ENCODE results near the gene ZYG11A. TPM values are rescaled to one million over a fixed set of nuclear protein-coding genes. Genes with fewer than 3 reads are reported as not detected.

Gene ZYG11A
- total and polyA plus RNA-seq, 4 experiments from 2014 or later = 0.03 TPM; not detected in 3

GRCh38 chr1:52917156-52917555 lies 74.6 kb downstream of the ZYG11A start:
- Mint-ChIP-seq H3K36me3 (peaks cover 7 to 8% of the 10 kb centered on the region in 2 donors), H3K4me1 (peaks cover 25 to 35% (median 27%) of the 10 kb centered on the region in 4 donors), H3K9me3 (no peaks in the 10 kb centered on the region), H3K27me3 (no peaks in the 10 kb centered on the region), H3K27ac (peak overlapping the region in 2 of 7 donors; percentile 2 to 30), H3K4me3 (no peak overlapping the region)
- no peak for DNase-seq
- H3K4me3 ChIP-seq (ENCODE audit: low read length in 2 of 2) = no peak overlapping the region
- POLR2A ChIA-PET (ENCODE audit: partially characterized antibody) = interaction anchor here (0.9 to 2.2 kb wide), 2 partner anchors 10 to 15 kb away, joined by 3 to 7 read pairs; partner anchors contain the start of gene SCP2
- intact Hi-C loops (cut with micrococcal nuclease) = no loop called here
- H3K9me3 ChIP-seq (ENCODE audit: control insufficient read depth in 1 of 2, low read length in 2 of 2) = no peaks in the 10 kb centered on the region
- CTCF ChIA-PET (ENCODE audit: partially characterized antibody) = interaction anchor here (1.1 to 1.4 kb wide), 2 partner anchors 10 to 13 kb away, joined by 3 read pairs; partner anchors contain the start of gene SCP2
- peaks cover 24% of the 10 kb centered on the region for H3K4me1 ChIP-seq (ENCODE audit: insufficient read depth, low read length)
- H3K36me3 ChIP-seq (ENCODE audit: insufficient read depth, low read length) = no peaks in the 10 kb centered on the region
- H3K27me3 ChIP-seq (ENCODE audit: insufficient read depth, low read length) = no peaks in the 10 kb centered on the region
- no peak overlapping the region for H3K27ac ChIP-seq (ENCODE audit: low read depth, low read length)

GRCh38 chr1:52917581-52917980 lies 75.0 kb downstream of the ZYG11A start:
- intact Hi-C loops (cut with micrococcal nuclease) = no loop called here
- peaks cover 26 to 35% (median 27%) of the 10 kb centered on the region in 4 donors for H3K4me1 Mint-ChIP-seq
- H3K9me3 Mint-ChIP-seq = no peaks in the 10 kb centered on the region
- no peaks in the 10 kb centered on the region for H3K27me3 ChIP-seq (ENCODE audit: insufficient read depth, low read length)
- H3K36me3 ChIP-seq (ENCODE audit: insufficient read depth, low read length) = no peaks in the 10 kb centered on the region
- CTCF ChIA-PET (ENCODE audit: partially characterized antibody) = interaction anchor here (1.1 to 1.5 kb wide), 4 partner anchors 10 to 263 kb away, joined by 3 read pairs; partner anchors contain the start of gene SCP2
- no peak overlapping the region for H3K27ac ChIP-seq (ENCODE audit: low read depth, low read length)
- peaks cover 7 to 8% of the 10 kb centered on the region in 2 donors for H3K36me3 Mint-ChIP-seq
- no peak overlapping the region for H3K4me3 Mint-ChIP-seq
- H3K27me3 Mint-ChIP-seq = no peaks in the 10 kb centered on the region
- DNase-seq = no peak
- no peaks in the 10 kb centered on the region for H3K9me3 ChIP-seq (ENCODE audit: control insufficient read depth in 1 of 2, low read length in 2 of 2)
- H3K4me1 ChIP-seq (ENCODE audit: insufficient read depth, low read length) = peaks cover 28% of the 10 kb centered on the region
- H3K27ac Mint-ChIP-seq = no peak overlapping the region
- POLR2A ChIA-PET (ENCODE audit: partially characterized antibody) = interaction anchor here (0.9 to 2.2 kb wide), 2 partner anchors 10 to 15 kb away, joined by 3 to 7 read pairs; partner anchors contain the start of gene SCP2
- no peak overlapping the region for H3K4me3 ChIP-seq (ENCODE audit: low read length in 2 of 2)

- peak overlapping the region in 1 of 7 donors; percentile 63 for H3K27ac Mint-ChIP-seq
- H3K9me3 ChIP-seq (ENCODE audit: control insufficient read depth in 1 of 2, low read length in 2 of 2) = no peaks in the 10 kb centered on the region
- DNase-seq = no peak
- no peak overlapping the region for H3K4me3 ChIP-seq (ENCODE audit: low read length in 2 of 2)
- ChIA-PET CTCF (ENCODE audit: partially characterized antibody) (interaction anchor here (1.0 to 2.5 kb wide), 6 partner anchors 9 to 263 kb away, joined by 3 to 7 read pairs (median 3); partner anchors contain the start of gene SCP2), POLR2A (ENCODE audit: partially characterized antibody) (interaction anchor here (2.2 kb wide), 1 partner anchor 9 kb away, joined by 7 read pairs; the partner anchor contains the start of gene SCP2)
- no peaks in the 10 kb centered on the region for H3K27me3 Mint-ChIP-seq
- H3K27ac ChIP-seq (ENCODE audit: low read depth, low read length) = no peak overlapping the region
- intact Hi-C loops (cut with micrococcal nuclease) = no loop called here
- peaks cover 26 to 35% (median 27%) of the 10 kb centered on the region in 4 donors for H3K4me1 Mint-ChIP-seq
- H3K36me3 ChIP-seq (ENCODE audit: insufficient read depth, low read length) = no peaks in the 10 kb centered on the region
- peaks cover 29% of the 10 kb centered on the region for H3K4me1 ChIP-seq (ENCODE audit: insufficient read depth, low read length)
- peaks cover 6 to 7% of the 10 kb centered on the region in 2 donors for H3K36me3 Mint-ChIP-seq
- no peaks in the 10 kb centered on the region for H3K9me3 Mint-ChIP-seq
- no peaks in the 10 kb centered on the region for H3K27me3 ChIP-seq (ENCODE audit: insufficient read depth, low read length)
- no peak overlapping the region for H3K4me3 Mint-ChIP-seq
Measured at GRCh38 chr1:52918201-52918600, 75.6 kb downstream of the ZYG11A start.

GRCh38 chr1:52919051-52919722 lies 76.6 kb downstream of the ZYG11A start:
- H3K4me1 ChIP-seq (ENCODE audit: insufficient read depth, low read length) = peaks cover 29% of the 10 kb centered on the region
- peak overlapping the region in 3 of 8 donors; percentile 11 to 33 (median 21) for H3K4me3 Mint-ChIP-seq
- H3K4me1 Mint-ChIP-seq = peaks cover 26 to 35% (median 27%) of the 10 kb centered on the region in 4 donors
- H3K27ac ChIP-seq (ENCODE audit: low read depth, low read length) = no peak overlapping the region
- peak overlapping the region; percentile 31 to 85 (median 62) for H3K27ac Mint-ChIP-seq
- intact Hi-C loops (cut with micrococcal nuclease) = no loop called here
- no peaks in the 10 kb centered on the region for H3K36me3 ChIP-seq (ENCODE audit: insufficient read depth, low read length)
- DNase-seq = peak in 1 of 5 donors; percentile 11
- no peaks in the 10 kb centered on the region for H3K27me3 ChIP-seq (ENCODE audit: insufficient read depth, low read length)
- CTCF ChIA-PET (ENCODE audit: partially characterized antibody) = interaction anchor here (1.0 to 2.5 kb wide), 4 partner anchors 13 to 262 kb away, joined by 3 to 7 read pairs (median 3); no protein-coding TSS in a partner anchor
- H3K4me3 ChIP-seq (ENCODE audit: low read length in 2 of 2) = no peak overlapping the region
- no peaks in the 10 kb centered on the region for H3K9me3 ChIP-seq (ENCODE audit: control insufficient read depth in 1 of 2, low read length in 2 of 2)
- no peaks in the 10 kb centered on the region for H3K27me3 Mint-ChIP-seq
- peaks cover 4 to 7% of the 10 kb centered on the region in 2 donors for H3K36me3 Mint-ChIP-seq
- no peaks in the 10 kb centered on the region for H3K9me3 Mint-ChIP-seq
- POLR2A ChIA-PET (ENCODE audit: partially characterized antibody) = interaction anchor here (0.5 to 2.2 kb wide), 3 partner anchors 8 to 28 kb away, joined by 3 to 7 read pairs (median 4); partner anchors contain the start of gene SCP2

- peaks cover 29% of the 10 kb centered on the region for H3K4me1 ChIP-seq (ENCODE audit: insufficient read depth, low read length)
- no peaks in the 10 kb centered on the region for H3K9me3 ChIP-seq (ENCODE audit: control insufficient read depth in 1 of 2, low read length in 2 of 2)
- no peaks in the 10 kb centered on the region for H3K27me3 ChIP-seq (ENCODE audit: insufficient read depth, low read length)
- intact Hi-C loops (cut with micrococcal nuclease) = loop anchor here (2.0 to 10.0 kb wide), 2 partner anchors 95 to 217 kb away; no protein-coding TSS in a partner anchor
- CTCF ChIA-PET (ENCODE audit: partially characterized antibody) = interaction anchor here (2.5 to 2.9 kb wide), 4 partner anchors 8 to 217 kb away, joined by 6 to 12 read pairs (median 9); no protein-coding TSS in a partner anchor
- H3K36me3 ChIP-seq (ENCODE audit: insufficient read depth, low read length) = no peaks in the 10 kb centered on the region
- Mint-ChIP-seq H3K27ac (peak overlapping the region in 6 of 7 donors; percentile 31 to 85 (median 72)), H3K4me1 (peaks cover 26 to 35% (median 27%) of the 10 kb centered on the region in 4 donors), H3K27me3 (no peaks in the 10 kb centered on the region), H3K9me3 (no peaks in the 10 kb centered on the region), H3K4me3 (peak overlapping the region in 7 of 8 donors; percentile 33 to 89 (median 80)), H3K36me3 (peaks cover 4 to 7% of the 10 kb centered on the region in 2 donors)
- no peak overlapping the region for H3K27ac ChIP-seq (ENCODE audit: low read depth, low read length)
- no peak overlapping the region for H3K4me3 ChIP-seq (ENCODE audit: low read length in 2 of 2)
- POLR2A ChIA-PET (ENCODE audit: partially characterized antibody) = interaction anchor here (0.6 kb wide), 1 partner anchor 27 kb away, joined by 4 read pairs; no protein-coding TSS in a partner anchor
- no peak for DNase-seq
Measured at GRCh38 chr1:52919723-52920483, 77.3 kb downstream of the ZYG11A start.

GRCh38 chr1:52920791-52921291 lies 78.3 kb downstream of the ZYG11A start:
- H3K9me3 ChIP-seq (ENCODE audit: control insufficient read depth in 1 of 2, low read length in 2 of 2) = no peaks in the 10 kb centered on the region
- intact Hi-C loops (cut with micrococcal nuclease) = loop anchor here (2.0 to 10.0 kb wide), 2 partner anchors 94 to 218 kb away; no protein-coding TSS in a partner anchor

More at GRCh38 chr1:52920791-52921291, 78.3 kb downstream of the ZYG11A start:
- Mint-ChIP-seq H3K4me1 (peaks cover 26 to 35% (median 27%) of the 10 kb centered on the region in 4 donors), H3K9me3 (no peaks in the 10 kb centered on the region), H3K27me3 (no peaks in the 10 kb centered on the region), H3K36me3 (peaks cover 2 to 3% of the 10 kb centered on the region in 2 donors), H3K27ac (peak overlapping the region; percentile 47 to 92 (median 67)), H3K4me3 (peak overlapping the region; percentile 79 to 93 (median 85))
- Histone ChIP-seq H3K27ac (ENCODE audit: low read depth, low read length) (peak overlapping the region; percentile 54), H3K4me1 (ENCODE audit: insufficient read depth, low read length) (peaks cover 29% of the 10 kb centered on the region), H3K36me3 (ENCODE audit: insufficient read depth, low read length) (no peaks in the 10 kb centered on the region), H3K4me3 (ENCODE audit: low read length in 2 of 2) (peak overlapping the region in 1 of 2 donors; percentile 69), H3K27me3 (ENCODE audit: insufficient read depth, low read length) (no peaks in the 10 kb centered on the region)
- CTCF ChIA-PET (ENCODE audit: partially characterized antibody) = interaction anchor here (0.6 to 2.9 kb wide), 7 partner anchors 9 to 263 kb away, joined by 3 to 12 read pairs (median 6); no protein-coding TSS in a partner anchor
- POLR2A ChIA-PET (ENCODE audit: partially characterized antibody) = interaction anchor here (1.0 to 1.7 kb wide), 5 partner anchors 78 to 275 kb away, joined by 3 to 10 read pairs (median 8); partner anchors contain the start of genes CPT2, ZYG11A and ZYG11B
- DNase-seq = no peak
